H1 (cell line): Measurements from ENCODE around the gene UGT1A1. TPM values are rescaled to one million over a fixed set of nuclear protein-coding genes. Genes with fewer than 3 reads are reported as not detected.

Source experiments
- CTCF ChIA-PET: fragments of 300-600 bp; sonication (Branson Sonifier 250); formaldehyde crosslinking; loops from one replicate; lab custom pipeline; 2021; ENCODE audit not compliant: partially characterized antibody; lab: Charles Lee
- POLR2A ChIA-PET: fragments of 300-600 bp; sonication (Branson Sonifier 250); formaldehyde crosslinking; loops from one replicate; lab custom pipeline; 2021; ENCODE audit warnings: inconsistent platforms; ENCODE audit not compliant: partially characterized antibody; lab: Charles Lee
- DNase-seq, 2 experiments: peaks; one replicate each; pipeline versions ENCODE4 v3.0.0 to v3.0.0-alpha.2; 2010 to 2022; ENCODE audit warnings: low spot score in 2 of 2, low read depth in 1 of 2, mixed read lengths in 1 of 2
- FAIRE-seq: peaks from 2 replicates; lab custom pipeline; 2011; peaks lifted over from hg19 to GRCh38; lab: Jason Lieb, UNC
- H2AFZ ChIP-seq: 2 replicates; pipeline ENCODE4 v1.8.1; 2012; ENCODE audit warnings: low read length, inconsistent platforms
- H2AK5ac ChIP-seq: 2 replicates; pipeline ENCODE4 v1.6.1; 2013; ENCODE audit warnings: low read depth, low read length
- H2BK120ac ChIP-seq: replicated peaks from 2 replicates; pipeline ENCODE3; 2013; ENCODE audit warnings: low read depth, low read length, inconsistent platforms
- H2BK12ac ChIP-seq: 2 replicates; pipeline ENCODE4 v1.6.1; 2013; ENCODE audit warnings: low read depth, low read length
- H2BK15ac ChIP-seq: 2 replicates; pipeline ENCODE4 v1.6.1; 2013; ENCODE audit warnings: low read length
- H2BK20ac ChIP-seq: 2 replicates; pipeline ENCODE4 v1.6.1; 2013; ENCODE audit warnings: low read length
- H2BK5ac ChIP-seq: 2 replicates; pipeline ENCODE4 v1.6.1; 2013; ENCODE audit warnings: low read depth, low read length
- H3K14ac ChIP-seq: 2 replicates; pipeline ENCODE4 v1.6.1; 2013; ENCODE audit warnings: inconsistent platforms; ENCODE audit not compliant: insufficient read length
- H3K18ac ChIP-seq: 2 replicates; pipeline ENCODE4 v1.6.1; 2013; ENCODE audit warnings: low read length; ENCODE audit errors: extremely low read depth
- H3K23ac ChIP-seq: 2 replicates; pipeline ENCODE4 v1.6.1; 2013; ENCODE audit warnings: inconsistent platforms; ENCODE audit not compliant: insufficient read length
- H3K23me2 ChIP-seq: 2 replicates; pipeline ENCODE4 v1.6.1; 2013; ENCODE audit warnings: low read depth, low read length
- H3K27ac ChIP-seq: 2 replicates; pipeline ENCODE4 v1.6.1; 2011; ENCODE audit warnings: low read depth, low read length, inconsistent platforms
- H3K27me3 ChIP-seq, 4 experiments: replicated peaks in 1 of 4; 1 replicate in 1 of 4; 2 replicates in 3 of 4; pipeline versions ENCODE4 v1.6.1 to v1.8.1; 2011 to 2013; ENCODE audit warnings: low read length in 3 of 4, mild to moderate bottlenecking in 3 of 4, inconsistent platforms in 2 of 4, mixed read lengths in 2 of 4, moderate library complexity in 1 of 4; ENCODE audit not compliant: control insufficient read depth in 3 of 4, insufficient read depth in 3 of 4; ENCODE audit errors: extremely low read depth in 1 of 4
- H3K36me3 ChIP-seq, 4 experiments: 2 replicates each; pipeline versions ENCODE4 v1.6.1 to v1.8.1; 2011 to 2013; ENCODE audit warnings: mild to moderate bottlenecking in 4 of 4, low read length in 3 of 4, moderate library complexity in 2 of 4, control low read depth in 1 of 4, inconsistent platforms in 1 of 4; ENCODE audit not compliant: insufficient read depth in 4 of 4, control insufficient read depth in 2 of 4
- H3K4ac ChIP-seq: replicated peaks from 2 replicates; pipeline ENCODE3; 2013; ENCODE audit warnings: low read length, low read depth, mixed read lengths, inconsistent platforms; ENCODE audit not compliant: insufficient read length
- H3K4me1 ChIP-seq, 4 experiments: replicated peaks in 1 of 4; 1 replicate in 1 of 4; 2 replicates in 3 of 4; pipeline versions ENCODE4 v1.6.1 to v1.8.1; 2011 to 2013; ENCODE audit warnings: low read length in 3 of 4, inconsistent platforms in 2 of 4, mixed read lengths in 1 of 4; ENCODE audit not compliant: insufficient read depth in 4 of 4, control insufficient read depth in 3 of 4
- H3K4me2 ChIP-seq, 2 experiments: 2 replicates each; pipeline versions ENCODE4 v1.6.1 to v1.8.1; 2011 to 2013; ENCODE audit warnings: low read depth in 2 of 2, low read length in 2 of 2, control low read depth in 1 of 2, inconsistent platforms in 1 of 2, mild to moderate bottlenecking in 1 of 2; ENCODE audit not compliant: insufficient read depth in 1 of 2
- H3K4me3 ChIP-seq, 4 experiments: fragments of 200-600, 300-600 bp in 1 of 4; sonication (generic), shearing (Covaris generic), sonication (Bioruptor Twin) in 1 of 4; 2 replicates each; pipeline versions ENCODE4 v1.5.1 to v1.8.1; 2011 to 2016; ENCODE audit warnings: low read length in 4 of 4, low read depth in 3 of 4, control low read depth in 2 of 4, inconsistent platforms in 2 of 4, mild to moderate bottlenecking in 2 of 4, mixed read lengths in 1 of 4, moderate library complexity in 1 of 4; ENCODE audit not compliant: insufficient read depth in 2 of 4; ENCODE audit errors: extremely low read depth in 1 of 4
- H3K56ac ChIP-seq: replicated peaks from 2 replicates; pipeline ENCODE3; 2013; ENCODE audit warnings: low read depth, mild to moderate bottlenecking, mixed read lengths, low read length, inconsistent platforms; ENCODE audit not compliant: insufficient read length
- H3K79me1 ChIP-seq: 2 replicates; pipeline ENCODE4 v1.6.1; 2013; ENCODE audit warnings: low read depth, low read length, control low read depth
- H3K79me2 ChIP-seq, 2 experiments: 2 replicates each; pipeline versions ENCODE4 v1.6.1 to v1.8.1; 2012 to 2013; ENCODE audit warnings: low read length in 2 of 2, mild to moderate bottlenecking in 2 of 2, inconsistent platforms in 1 of 2; ENCODE audit not compliant: insufficient read depth in 2 of 2, control insufficient read depth in 1 of 2
- H3K9ac ChIP-seq, 4 experiments: replicated peaks in 1 of 4; 1 replicate in 1 of 4; 2 replicates in 3 of 4; pipeline versions ENCODE4 v1.6.1 to v1.8.1; 2011 to 2013; ENCODE audit warnings: low read depth in 3 of 4, low read length in 3 of 4, control low read depth in 2 of 4, mild to moderate bottlenecking in 2 of 4, moderate library complexity in 2 of 4, inconsistent platforms in 1 of 4; ENCODE audit errors: extremely low read depth in 1 of 4
- H3K9me3 ChIP-seq, 2 experiments: 2 replicates each; pipeline versions ENCODE4 v1.6.1 to v1.8.1; 2012 to 2013; ENCODE audit warnings: mild to moderate bottlenecking in 2 of 2, moderate library complexity in 2 of 2, control low read depth in 1 of 2, inconsistent platforms in 1 of 2, low read depth in 1 of 2, low read length in 1 of 2, mixed read lengths in 1 of 2; ENCODE audit not compliant: insufficient read depth in 2 of 2
- H4K20me1 ChIP-seq, 2 experiments: replicated peaks in 1 of 2; 2 replicates each; pipeline versions ENCODE3 to v1.8.1; 2011 to 2013; ENCODE audit warnings: inconsistent platforms in 2 of 2, low read length in 2 of 2, mild to moderate bottlenecking in 1 of 2; ENCODE audit not compliant: insufficient read depth in 2 of 2, control insufficient read depth in 1 of 2
- H4K5ac ChIP-seq: 2 replicates; pipeline ENCODE4 v1.6.1; 2013; ENCODE audit warnings: low read length, low read depth, mixed read lengths, inconsistent platforms; ENCODE audit not compliant: insufficient read length
- H4K8ac ChIP-seq: 2 replicates; pipeline ENCODE4 v1.8.0; 2013; ENCODE audit warnings: mild to moderate bottlenecking, moderate library complexity, low read length, inconsistent platforms; ENCODE audit not compliant: insufficient read depth; ENCODE audit errors: extremely low read depth
- H4K91ac ChIP-seq: replicated peaks from 2 replicates; pipeline ENCODE3; 2013; ENCODE audit warnings: low read length, mixed read lengths, inconsistent platforms; ENCODE audit not compliant: insufficient read length
- BACH1 ChIP-seq: IDR thresholded peaks from 2 replicates; pipeline ENCODE4 v1.6.1; 2012; ENCODE audit warnings: low read length, improper control_type of control experiment
- BCL11A ChIP-seq, 2 experiments: IDR thresholded peaks; one replicate each; pipeline ENCODE4 v1.6.1; 2011; ENCODE audit warnings: low read depth in 2 of 2, low read length in 2 of 2, mild to moderate bottlenecking in 2 of 2
- CREB1 ChIP-seq: IDR thresholded peaks from 2 replicates; pipeline ENCODE4 v1.6.1; 2012; ENCODE audit warnings: inconsistent platforms
- FOSL1 ChIP-seq: IDR thresholded peaks from 2 replicates; pipeline ENCODE4 v1.6.1; 2011; ENCODE audit warnings: mild to moderate bottlenecking, low read depth, low read length, moderate library complexity; ENCODE audit not compliant: insufficient read depth
- HDAC6 ChIP-seq: IDR thresholded peaks from one replicate; pipeline ENCODE4 v1.7.1; 2012; ENCODE audit warnings: low read depth, mild to moderate bottlenecking, inconsistent platforms, low read length, moderate library complexity
- MAFK ChIP-seq: IDR thresholded peaks from 2 replicates; pipeline ENCODE4 v1.6.1; 2012; ENCODE audit warnings: low read depth, mild to moderate bottlenecking, improper control_type of control experiment, low read length
- POLR2AphosphoS5 ChIP-seq: IDR thresholded peaks from 2 replicates; pipeline ENCODE4 v1.6.1; 2011; ENCODE audit warnings: low read depth, low read length
- SIRT6 ChIP-seq: IDR thresholded peaks from one replicate; pipeline ENCODE4 v1.7.1; 2012; ENCODE audit warnings: low read length, inconsistent platforms
- SUZ12 ChIP-seq: fragments of 200-600 bp; sonication (generic); IDR thresholded peaks from 2 replicates; pipeline ENCODE4 v1.6.1; 2012; ENCODE audit warnings: mild to moderate bottlenecking, inconsistent platforms, low read length, moderate library complexity, mixed read lengths
- TEAD4 ChIP-seq: IDR thresholded peaks from 2 replicates; pipeline ENCODE4 v1.6.1; 2012; ENCODE audit warnings: low read depth, low read length, inconsistent platforms, mixed read lengths
- WGBS, 2 experiments: shearing (Covaris generic) in 1 of 2; methylation state at CpG; one replicate each; pipeline versions ENCODE4 v1.1.6 to v1.1.7; 2013 to 2015; ENCODE audit warnings: low lambda C conversion rate in 2 of 2, mixed read lengths in 2 of 2, inconsistent platforms in 1 of 2, low coverage in 1 of 2, missing lambda C conversion rate in 1 of 2; ENCODE audit not compliant: insufficient replicate concordance in 2 of 2, insufficient coverage in 1 of 2, insufficient read length in 1 of 2; ENCODE audit errors: extremely low coverage in 1 of 2, missing lambda C conversion rate in 1 of 2; 5-methylcytosine and 5-hydroxymethylcytosine counted together
- polyA plus RNA-seq, 7 experiments: library from polyadenylated mRNA; depleted of rRNA in 3 of 7; stranded (reverse) in 5 of 7; unstranded in 2 of 7; fragments of >200 nt in 5 of 7; fragments of 200-250 nt in 2 of 7; gene quantifications; 1 replicate in 5 of 7; 2 replicates in 1 of 7; 4 replicates in 1 of 7; pipeline versions ENCODE4 v1.2.1 to v1.2.3, GENCODE V29; 2011 to 2013; ENCODE audit warnings: missing spikeins in 2 of 7, mixed read lengths in 2 of 7
- total RNA-seq: library from RNA; stranded (reverse); fragmentation: NEBNext Ultra II Directional; extraction: Animal tissue kit (Norgen Biotek cat#: 25700); gene quantifications from 2 replicates; pipeline ENCODE4 v1.2.1, GENCODE V29; 2021
- TF ChIP-seq, protein P1 (sequence below): IDR thresholded peaks from 2 replicates; pipeline ENCODE4 v1.6.1; 2012; ENCODE audit warnings: low read length, inconsistent platforms
- TF ChIP-seq, protein P2 (sequence below): IDR thresholded peaks from 2 replicates; pipeline ENCODE4 v1.6.1; 2012; ENCODE audit warnings: inconsistent platforms

The UGT1A1 gene
- total and polyA plus RNA-seq, 2 of the 8 experiments (the other 6 are each of a cell fraction or from before 2014, with no cell fraction given), result not detected

DNA sequence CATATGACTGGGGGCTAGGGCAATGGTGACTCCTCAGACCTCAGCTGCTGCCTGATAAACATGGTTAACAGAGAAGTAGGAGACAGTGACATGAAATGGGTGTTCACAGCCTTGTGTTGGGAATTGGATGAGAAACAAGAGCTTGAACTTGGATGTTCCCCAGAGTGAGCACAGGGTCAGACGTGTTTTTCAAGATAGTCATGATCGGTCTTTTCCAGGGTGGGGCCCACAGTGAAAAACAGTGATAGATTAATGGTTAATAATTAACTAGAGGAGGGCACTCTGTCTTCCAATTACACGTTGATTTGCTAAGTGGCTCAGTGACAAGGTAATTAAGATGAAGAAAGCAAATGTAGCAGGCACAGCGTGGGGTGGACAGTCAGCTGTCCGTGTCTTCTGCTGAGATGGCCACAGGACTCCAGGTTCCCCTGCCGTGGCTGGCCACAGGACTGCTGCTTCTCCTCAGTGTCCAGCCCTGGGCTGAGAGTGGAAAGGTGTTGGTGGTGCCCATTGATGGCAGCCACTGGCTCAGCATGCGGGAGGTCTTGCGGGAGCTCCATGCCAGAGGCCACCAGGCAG is 31.3 kb upstream of the UGT1A1 start, which contains the start of gene UGT1A3:
TSS of gene UGT1A3 (plus strand) at position 320 of the 579 bp plus-strand sequence. CDS start at position 405, 85 bp downstream.
- Histone ChIP-seq H3K9me3 (peaks cover 3 to 18% of the 10 kb centered on the region in 2 experiments; a peak in 3 of 4 replicates), H3K27me3 (no peaks in the 10 kb centered on the region), H3K79me1 (no peaks in the 10 kb centered on the region), H3K27ac (no peak within 1 kb of the TSS), H4K5ac (no peak within 1 kb of the TSS), H2BK15ac (no peak within 1 kb of the TSS), H3K9ac (no peak within 1 kb of the TSS), H3K4me3 (no peak within 1 kb of the TSS), H2AFZ (no peak within 1 kb of the TSS), H3K36me3 (no peaks in the 10 kb centered on the region), H2BK5ac (no peak within 1 kb of the TSS), H3K56ac (no peak within 1 kb of the TSS), H3K4me1 (no peaks in the 10 kb centered on the region), H3K14ac (no peak within 1 kb of the TSS), H2BK20ac (no peak within 1 kb of the TSS), H3K79me2 (no peaks in the 10 kb centered on the region), H3K23ac (no peak within 1 kb of the TSS), H3K18ac (no peak within 1 kb of the TSS), H4K8ac (no peak within 1 kb of the TSS), H4K20me1 (no peaks in the 10 kb centered on the region), H2BK120ac (no peak within 1 kb of the TSS), H3K23me2 (no peaks in the 10 kb centered on the region), H3K4me2 (no peak within 1 kb of the TSS), H4K91ac (no peak within 1 kb of the TSS), H3K4ac (no peak within 1 kb of the TSS), H2AK5ac (no peak within 1 kb of the TSS), H2BK12ac (no peak within 1 kb of the TSS)
- DNase-seq, result no peak
- WGBS, 2 experiments, result 87% methylated on average over 8 of the region's 8 CpGs; no CpG with 5 or more reads in 1 of the 2 experiments
- ChIA-PET POLR2A (no interaction called here), CTCF (interaction anchor here (1.3 to 1.4 kb wide), 2 partner anchors 8 to 17 kb away, joined by 3 to 4 read pairs; no protein-coding TSS in a partner anchor)
- no peak for FAIRE-seq
- TF ChIP-seq, protein P1, sequence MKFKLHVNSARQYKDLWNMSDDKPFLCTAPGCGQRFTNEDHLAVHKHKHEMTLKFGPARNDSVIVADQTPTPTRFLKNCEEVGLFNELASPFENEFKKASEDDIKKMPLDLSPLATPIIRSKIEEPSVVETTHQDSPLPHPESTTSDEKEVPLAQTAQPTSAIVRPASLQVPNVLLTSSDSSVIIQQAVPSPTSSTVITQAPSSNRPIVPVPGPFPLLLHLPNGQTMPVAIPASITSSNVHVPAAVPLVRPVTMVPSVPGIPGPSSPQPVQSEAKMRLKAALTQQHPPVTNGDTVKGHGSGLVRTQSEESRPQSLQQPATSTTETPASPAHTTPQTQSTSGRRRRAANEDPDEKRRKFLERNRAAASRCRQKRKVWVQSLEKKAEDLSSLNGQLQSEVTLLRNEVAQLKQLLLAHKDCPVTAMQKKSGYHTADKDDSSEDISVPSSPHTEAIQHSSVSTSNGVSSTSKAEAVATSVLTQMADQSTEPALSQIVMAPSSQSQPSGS, result no peak
- TF ChIP-seq MAFK, result no peak
- TF ChIP-seq FOSL1, result no peak
- no peak for TF ChIP-seq TEAD4
- TF ChIP-seq BCL11A (IDR thresholded peaks at IDR 0.05; ENCODE audit: low read depth in 2 of 2, low read length in 2 of 2), result no peak
- TF ChIP-seq BACH1, result no peak
- TF ChIP-seq HDAC6, result no peak
- TF ChIP-seq POLR2AphosphoS5, result no peak
- no peak for TF ChIP-seq SIRT6
- no peak for TF ChIP-seq SUZ12
- TF ChIP-seq CREB1, result no peak
- TF ChIP-seq, protein P2, sequence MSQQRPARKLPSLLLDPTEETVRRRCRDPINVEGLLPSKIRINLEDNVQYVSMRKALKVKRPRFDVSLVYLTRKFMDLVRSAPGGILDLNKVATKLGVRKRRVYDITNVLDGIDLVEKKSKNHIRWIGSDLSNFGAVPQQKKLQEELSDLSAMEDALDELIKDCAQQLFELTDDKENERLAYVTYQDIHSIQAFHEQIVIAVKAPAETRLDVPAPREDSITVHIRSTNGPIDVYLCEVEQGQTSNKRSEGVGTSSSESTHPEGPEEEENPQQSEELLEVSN, result no peak
